GM23338 (cell line): ENCODE results near the gene XPC.

Experiments
- CREB1 ChIP-seq: fragments of 250-450 bp; sonication (Bioruptor Pico); IDR thresholded peaks from 2 replicates; pipeline ENCODE4 v1.5.0; 2020; ENCODE audit warnings: low read depth, mild to moderate bottlenecking, moderate library complexity
- EZH2phosphoT487 ChIP-seq: fragments of 200-600 bp; sonication (generic); IDR thresholded peaks from one replicate; pipeline ENCODE4 v1.8.1; 2018; ENCODE audit warnings: antibody characterized with exemption; ENCODE audit not compliant: unreplicated experiment
- NANOG ChIP-seq: IDR thresholded peaks from 2 replicates; pipeline ENCODE4 v1.6.1; 2016; ENCODE audit warnings: antibody characterized with exemption, borderline replicate concordance
- POLR2AphosphoS5 ChIP-seq: IDR thresholded peaks from 2 replicates; pipeline ENCODE4 v1.6.1; 2016; ENCODE audit warnings: antibody characterized with exemption, low read depth
- TF ChIP-seq, protein P1 (sequence below), 2 experiments: fragments of 200-600 bp in 1 of 2; sonication (generic) in 1 of 2; conservative IDR thresholded peaks; 2 replicates each; pipeline versions ENCODE4 v1.5.1 to v1.6.1; 2016 to 2017; ENCODE audit warnings: antibody characterized with exemption in 2 of 2, low read depth in 2 of 2, mild to moderate bottlenecking in 2 of 2, moderate library complexity in 1 of 2

DNA sequence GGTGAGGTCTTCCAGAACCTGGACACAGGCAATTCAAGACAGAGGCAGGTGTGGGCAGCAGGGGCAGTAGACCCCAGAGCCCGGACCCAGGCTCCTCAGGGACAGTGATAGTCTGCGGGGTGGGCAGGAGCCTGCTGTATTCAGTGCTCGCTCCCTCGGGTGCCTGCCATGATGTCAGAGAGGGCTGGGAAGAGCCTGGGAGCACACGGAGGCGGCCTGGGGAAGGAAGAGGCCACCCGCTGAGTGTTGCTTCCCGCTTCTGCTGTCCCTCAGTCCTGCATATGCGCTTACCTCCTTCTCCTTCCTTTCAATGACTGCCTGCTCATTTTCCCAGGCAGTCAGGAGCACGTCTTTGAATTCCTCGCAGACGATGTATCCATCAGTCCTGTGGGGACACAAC, 30.8 kb downstream of the XPC start:
- TF ChIP-seq, protein P1, sequence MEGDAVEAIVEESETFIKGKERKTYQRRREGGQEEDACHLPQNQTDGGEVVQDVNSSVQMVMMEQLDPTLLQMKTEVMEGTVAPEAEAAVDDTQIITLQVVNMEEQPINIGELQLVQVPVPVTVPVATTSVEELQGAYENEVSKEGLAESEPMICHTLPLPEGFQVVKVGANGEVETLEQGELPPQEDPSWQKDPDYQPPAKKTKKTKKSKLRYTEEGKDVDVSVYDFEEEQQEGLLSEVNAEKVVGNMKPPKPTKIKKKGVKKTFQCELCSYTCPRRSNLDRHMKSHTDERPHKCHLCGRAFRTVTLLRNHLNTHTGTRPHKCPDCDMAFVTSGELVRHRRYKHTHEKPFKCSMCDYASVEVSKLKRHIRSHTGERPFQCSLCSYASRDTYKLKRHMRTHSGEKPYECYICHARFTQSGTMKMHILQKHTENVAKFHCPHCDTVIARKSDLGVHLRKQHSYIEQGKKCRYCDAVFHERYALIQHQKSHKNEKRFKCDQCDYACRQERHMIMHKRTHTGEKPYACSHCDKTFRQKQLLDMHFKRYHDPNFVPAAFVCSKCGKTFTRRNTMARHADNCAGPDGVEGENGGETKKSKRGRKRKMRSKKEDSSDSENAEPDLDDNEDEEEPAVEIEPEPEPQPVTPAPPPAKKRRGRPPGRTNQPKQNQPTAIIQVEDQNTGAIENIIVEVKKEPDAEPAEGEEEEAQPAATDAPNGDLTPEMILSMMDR (conservative IDR thresholded peaks at IDR 0.05; ENCODE audit: low read depth in 2 of 2), result no peak
- TF ChIP-seq CREB1 (CRISPR knock-in tag), result no peak
- TF ChIP-seq POLR2AphosphoS5, result no peak
- TF ChIP-seq EZH2phosphoT487, result no peak
- no peak for TF ChIP-seq NANOG
